ENCODE results near the gene MAML3.

The MAML3 gene

DNA sequence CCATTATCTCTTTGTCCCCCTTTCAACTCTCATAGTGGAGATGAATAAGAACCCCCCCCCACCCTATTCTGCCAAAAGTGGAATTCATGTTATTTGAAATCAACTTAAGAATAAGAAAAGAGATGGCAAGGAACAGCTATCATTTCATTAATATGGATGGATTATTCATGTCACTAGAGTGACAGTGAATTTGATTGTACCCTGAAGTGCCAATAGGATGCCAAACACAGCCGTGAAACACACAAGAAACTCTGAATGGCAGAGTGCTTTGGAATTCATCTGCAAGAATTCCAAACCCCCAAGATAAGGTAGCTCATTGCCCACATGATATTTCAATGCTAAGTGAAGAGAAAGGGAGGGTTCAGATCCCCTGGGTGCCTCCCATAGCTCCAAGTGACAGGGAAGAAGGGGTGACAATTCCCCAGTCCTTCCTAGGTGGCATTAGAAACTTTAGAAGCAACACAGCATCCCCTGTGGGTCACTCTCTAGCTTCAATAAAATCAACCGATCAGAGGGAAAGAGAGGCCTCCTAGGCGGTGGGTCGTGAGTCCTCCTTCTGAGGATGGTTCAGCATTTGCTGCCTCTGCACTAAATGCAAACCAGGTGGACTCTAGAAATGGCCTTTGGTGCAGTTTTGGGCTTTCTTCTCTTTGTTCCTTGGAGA, 404.0 kb downstream of the MAML3 start:
- Histone ChIP-seq H3K4me2 (ENCODE audit: low read length) (no peak overlapping the region), H3K9ac (ENCODE audit: low read length) (no peak overlapping the region), H4K20me1 (ENCODE audit: insufficient read depth, low read length) (no peaks in the 10 kb centered on the region), H2AFZ (ENCODE audit: low read length) (no peak overlapping the region), H3K79me2 (ENCODE audit: insufficient read depth, low read length) (no peaks in the 10 kb centered on the region), H3K4me1 (ENCODE audit: insufficient read depth, low read length, severe bottlenecking) (no peaks in the 10 kb centered on the region), H3K9me3 (ENCODE audit: low read length) (no peaks in the 10 kb centered on the region), H3K4me3 (ENCODE audit: low read depth, low read length, poor library complexity, severe bottlenecking) (no peak overlapping the region), H3K27ac (ENCODE audit: low read depth, low read length, poor library complexity, severe bottlenecking) (no peak overlapping the region), H3K9me2 (ENCODE audit: low read depth, low read length) (no peaks in the 10 kb centered on the region), H3K27me3 (ENCODE audit: insufficient read depth, low read length) (no peaks in the 10 kb centered on the region), H3F3A (ENCODE audit: insufficient read depth, low read length) (no peaks in the 10 kb centered on the region), H3K36me3 (ENCODE audit: insufficient read depth, low read length) (no peaks in the 10 kb centered on the region)
- no peak for TF ChIP-seq EZH2 (IDR thresholded peaks at IDR 0.05; ENCODE audit: borderline replicate concordance, low read length)
- TF ChIP-seq, protein P1, sequence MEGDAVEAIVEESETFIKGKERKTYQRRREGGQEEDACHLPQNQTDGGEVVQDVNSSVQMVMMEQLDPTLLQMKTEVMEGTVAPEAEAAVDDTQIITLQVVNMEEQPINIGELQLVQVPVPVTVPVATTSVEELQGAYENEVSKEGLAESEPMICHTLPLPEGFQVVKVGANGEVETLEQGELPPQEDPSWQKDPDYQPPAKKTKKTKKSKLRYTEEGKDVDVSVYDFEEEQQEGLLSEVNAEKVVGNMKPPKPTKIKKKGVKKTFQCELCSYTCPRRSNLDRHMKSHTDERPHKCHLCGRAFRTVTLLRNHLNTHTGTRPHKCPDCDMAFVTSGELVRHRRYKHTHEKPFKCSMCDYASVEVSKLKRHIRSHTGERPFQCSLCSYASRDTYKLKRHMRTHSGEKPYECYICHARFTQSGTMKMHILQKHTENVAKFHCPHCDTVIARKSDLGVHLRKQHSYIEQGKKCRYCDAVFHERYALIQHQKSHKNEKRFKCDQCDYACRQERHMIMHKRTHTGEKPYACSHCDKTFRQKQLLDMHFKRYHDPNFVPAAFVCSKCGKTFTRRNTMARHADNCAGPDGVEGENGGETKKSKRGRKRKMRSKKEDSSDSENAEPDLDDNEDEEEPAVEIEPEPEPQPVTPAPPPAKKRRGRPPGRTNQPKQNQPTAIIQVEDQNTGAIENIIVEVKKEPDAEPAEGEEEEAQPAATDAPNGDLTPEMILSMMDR (IDR thresholded peaks at IDR 0.05; ENCODE audit: low read length): no peak

DNA sequence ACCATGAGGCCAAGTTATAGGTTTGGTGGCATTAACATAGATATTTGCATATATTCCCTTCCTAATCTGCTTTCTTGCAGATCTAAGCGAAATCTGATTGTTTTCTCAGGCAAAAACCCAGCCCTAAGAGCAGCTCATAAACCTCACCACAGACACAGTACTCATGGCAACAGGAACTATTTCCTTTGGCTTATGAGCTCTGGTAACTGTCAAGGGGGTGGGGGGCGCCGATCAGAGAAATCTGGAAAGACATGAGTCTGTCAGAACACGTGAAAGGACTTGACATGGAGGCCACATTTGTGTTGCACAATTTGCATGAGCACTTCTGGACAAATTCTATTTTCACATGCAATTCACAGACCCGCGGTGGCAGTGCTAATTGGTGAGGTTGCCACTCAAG, 404.6 kb downstream of the MAML3 start:
- Histone ChIP-seq H3K36me3 (ENCODE audit: insufficient read depth, low read length) (no peaks in the 10 kb centered on the region), H3K9me3 (ENCODE audit: low read length) (no peaks in the 10 kb centered on the region), H3K9me2 (ENCODE audit: low read depth, low read length) (no peaks in the 10 kb centered on the region), H4K20me1 (ENCODE audit: insufficient read depth, low read length) (no peaks in the 10 kb centered on the region), H3K9ac (ENCODE audit: low read length) (no peak overlapping the region), H3K4me1 (ENCODE audit: insufficient read depth, low read length, severe bottlenecking) (no peaks in the 10 kb centered on the region), H3K79me2 (ENCODE audit: insufficient read depth, low read length) (no peaks in the 10 kb centered on the region), H2AFZ (ENCODE audit: low read length) (no peak overlapping the region), H3K4me3 (ENCODE audit: low read depth, low read length, poor library complexity, severe bottlenecking) (no peak overlapping the region), H3F3A (ENCODE audit: insufficient read depth, low read length) (no peaks in the 10 kb centered on the region), H3K27ac (ENCODE audit: low read depth, low read length, poor library complexity, severe bottlenecking) (no peak overlapping the region), H3K4me2 (ENCODE audit: low read length) (no peak overlapping the region), H3K27me3 (ENCODE audit: insufficient read depth, low read length) (no peaks in the 10 kb centered on the region)
- no peak for TF ChIP-seq EZH2 (IDR thresholded peaks at IDR 0.05; ENCODE audit: borderline replicate concordance, low read length)
- TF ChIP-seq, protein P1 (IDR thresholded peaks at IDR 0.05; ENCODE audit: low read length): no peak

DNA sequence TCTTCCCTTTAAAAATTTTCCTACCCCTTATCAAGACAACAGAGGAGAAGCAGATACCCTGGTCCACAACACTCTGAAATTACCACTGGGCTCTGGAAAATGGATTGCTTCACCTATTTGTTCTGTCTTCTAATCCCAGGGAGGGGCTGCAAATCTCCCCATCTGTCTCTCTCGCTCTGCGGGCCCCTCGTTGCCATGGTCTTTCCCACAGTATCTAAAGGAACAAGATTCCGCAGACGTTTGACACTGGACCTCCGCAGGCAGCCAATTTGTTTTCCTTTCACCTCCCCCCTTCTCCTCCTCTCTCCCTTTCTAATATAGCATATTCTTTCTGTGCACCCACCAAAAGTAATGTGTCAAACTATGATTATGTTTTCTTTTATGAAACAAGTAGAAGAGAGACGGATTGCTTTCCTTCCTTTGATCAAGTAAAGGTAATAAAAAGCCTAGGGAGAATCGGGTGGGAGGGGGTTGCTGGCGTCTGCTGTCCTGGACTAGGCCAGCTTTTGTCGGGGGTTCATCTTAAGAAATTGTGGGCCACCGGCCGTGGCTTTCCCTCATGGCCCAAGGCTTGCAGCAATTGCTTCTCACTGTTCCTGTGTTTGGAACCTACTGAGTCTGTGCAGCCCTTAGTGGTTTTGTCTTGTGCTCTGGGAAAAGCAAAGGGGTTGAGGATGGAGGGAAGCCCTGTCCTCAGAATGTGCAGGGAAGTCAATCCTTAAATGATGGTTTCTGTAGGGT, 407.4 kb downstream of the MAML3 start:
- H3K4me1 ChIP-seq (ENCODE audit: insufficient read depth, low read length, severe bottlenecking): no peaks in the 10 kb centered on the region
- H3K9me3 ChIP-seq (ENCODE audit: low read length): no peaks in the 10 kb centered on the region
- no peaks in the 10 kb centered on the region for H3F3A ChIP-seq (ENCODE audit: insufficient read depth, low read length)
- H3K27ac ChIP-seq (ENCODE audit: low read depth, low read length, poor library complexity, severe bottlenecking): no peak overlapping the region
- no peak overlapping the region for H2AFZ ChIP-seq (ENCODE audit: low read length)
- TF ChIP-seq, protein P1 (IDR thresholded peaks at IDR 0.05; ENCODE audit: low read length): no peak
- TF ChIP-seq EZH2 (IDR thresholded peaks at IDR 0.05; ENCODE audit: borderline replicate concordance, low read length): no peak
- no peaks in the 10 kb centered on the region for H3K27me3 ChIP-seq (ENCODE audit: insufficient read depth, low read length)
- H3K4me2 ChIP-seq (ENCODE audit: low read length): no peak overlapping the region
- no peaks in the 10 kb centered on the region for H3K79me2 ChIP-seq (ENCODE audit: insufficient read depth, low read length)
- no peak overlapping the region for H3K9ac ChIP-seq (ENCODE audit: low read length)
- no peaks in the 10 kb centered on the region for H3K9me2 ChIP-seq (ENCODE audit: low read depth, low read length)
- no peaks in the 10 kb centered on the region for H3K36me3 ChIP-seq (ENCODE audit: insufficient read depth, low read length)
- no peak overlapping the region for H3K4me3 ChIP-seq (ENCODE audit: low read depth, low read length, poor library complexity, severe bottlenecking)
- no peaks in the 10 kb centered on the region for H4K20me1 ChIP-seq (ENCODE audit: insufficient read depth, low read length)
